MM.1S (cell line): ENCODE measurements around the gene UGCG.

ENCODE experiments used
- DNase-seq: peaks from one replicate; pipeline ENCODE4 v3.0.0-alpha.2; 2015
- H2AFZ ChIP-seq: fragments of 300-600 bp; sonication (generic); 2 replicates; pipeline ENCODE4 v1.6.0; 2016; ENCODE audit warnings: antibody characterized with exemption, low read length
- H3F3A ChIP-seq: fragments of 300-600 bp; sonication (generic); 2 replicates; pipeline ENCODE4 v1.6.1; 2016; ENCODE audit warnings: mild to moderate bottlenecking, antibody characterized with exemption, low read length, moderate library complexity, mixed read lengths; ENCODE audit not compliant: insufficient read depth
- H3K27ac ChIP-seq: fragments of 300-600 bp; sonication (generic); 2 replicates; pipeline ENCODE4 v1.5.1; 2016; ENCODE audit warnings: mild to moderate bottlenecking, low read length
- H3K27me3 ChIP-seq: fragments of 300-600 bp; sonication (generic); replicated peaks from 2 replicates; pipeline ENCODE4 v1.6.0; 2016; ENCODE audit warnings: low read length; ENCODE audit not compliant: insufficient read depth
- H3K36me3 ChIP-seq: fragments of 300-600 bp; sonication (generic); replicated peaks from 2 replicates; pipeline ENCODE4 v1.6.1; 2016; ENCODE audit warnings: mild to moderate bottlenecking, low read length, mixed read lengths; ENCODE audit not compliant: insufficient read depth
- H3K4me1 ChIP-seq: fragments of 300-600 bp; sonication (generic); 2 replicates; pipeline ENCODE4 v1.6.1; 2016; ENCODE audit warnings: low read length, mixed read lengths
- H3K4me2 ChIP-seq: fragments of 300-600 bp; sonication (generic); 2 replicates; pipeline ENCODE4 v1.6.0; 2016; ENCODE audit warnings: low read depth, low read length
- H3K4me3 ChIP-seq: fragments of 300-600 bp; sonication (generic); 2 replicates; pipeline ENCODE4 v1.5.1; 2016; ENCODE audit warnings: low read length, mixed read lengths
- H3K79me2 ChIP-seq: fragments of 300-600 bp; sonication (generic); 2 replicates; pipeline ENCODE4 v1.6.1; 2016; ENCODE audit warnings: mixed run types, low read length, mixed read lengths
- H3K9ac ChIP-seq: fragments of 300-600 bp; sonication (generic); 2 replicates; pipeline ENCODE4 v1.6.1; 2016; ENCODE audit warnings: low read length, mixed read lengths
- H3K9me2 ChIP-seq: fragments of 300-600 bp; sonication (generic); replicated peaks from 2 replicates; pipeline ENCODE4 v1.6.1; 2016; ENCODE audit warnings: mild to moderate bottlenecking, low read length, mixed read lengths; ENCODE audit not compliant: insufficient read depth
- H3K9me3 ChIP-seq: fragments of 300-600 bp; sonication (generic); replicated peaks from 2 replicates; pipeline ENCODE4 v1.6.1; 2016; ENCODE audit warnings: mild to moderate bottlenecking, low read length, mixed read lengths; ENCODE audit not compliant: insufficient read depth
- H4K20me1 ChIP-seq: fragments of 300-600 bp; sonication (generic); 2 replicates; pipeline ENCODE4 v1.6.1; 2016; ENCODE audit warnings: mild to moderate bottlenecking, low read length, moderate library complexity, mixed read lengths; ENCODE audit not compliant: insufficient read depth
- EZH2 ChIP-seq: fragments of 300-600 bp; sonication (generic); optimal IDR thresholded peaks from 2 replicates; pipeline ENCODE3; 2017; ENCODE audit warnings: low read depth, mild to moderate bottlenecking, antibody characterized with exemption, low read length, mixed read lengths
- EZH2phosphoT487 ChIP-seq: fragments of 300-600 bp; sonication (generic); IDR thresholded peaks from 2 replicates; pipeline ENCODE4 v1.6.1; 2018; ENCODE audit warnings: antibody characterized with exemption, low read length
- TF ChIP-seq, protein P1 (sequence below): fragments of 300-600 bp; sonication (generic); IDR thresholded peaks from 2 replicates; pipeline ENCODE4 v1.5.1; 2016; ENCODE audit warnings: antibody characterized with exemption, low read length, mixed read lengths

Gene UGCG

DNA sequence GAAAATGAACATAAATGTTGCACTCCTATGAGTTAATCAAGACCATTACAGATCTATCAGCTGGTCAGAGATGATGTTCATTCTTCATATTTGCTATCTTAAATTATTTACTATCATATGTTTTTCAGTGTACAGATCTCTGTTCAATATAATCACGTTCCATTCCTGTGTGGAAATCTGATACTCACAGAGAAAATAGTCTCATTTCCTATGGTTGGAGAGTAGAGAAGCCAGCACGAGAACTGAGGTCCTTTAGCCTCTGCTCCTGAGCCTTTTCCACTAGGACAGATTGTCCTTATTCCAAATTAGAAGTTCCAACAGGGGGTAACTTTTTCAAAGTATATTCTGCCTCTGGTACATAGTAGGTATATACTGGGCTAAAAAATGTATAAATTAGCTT lies 29.2 kb downstream of the UGCG start:
- TF ChIP-seq, protein P1, sequence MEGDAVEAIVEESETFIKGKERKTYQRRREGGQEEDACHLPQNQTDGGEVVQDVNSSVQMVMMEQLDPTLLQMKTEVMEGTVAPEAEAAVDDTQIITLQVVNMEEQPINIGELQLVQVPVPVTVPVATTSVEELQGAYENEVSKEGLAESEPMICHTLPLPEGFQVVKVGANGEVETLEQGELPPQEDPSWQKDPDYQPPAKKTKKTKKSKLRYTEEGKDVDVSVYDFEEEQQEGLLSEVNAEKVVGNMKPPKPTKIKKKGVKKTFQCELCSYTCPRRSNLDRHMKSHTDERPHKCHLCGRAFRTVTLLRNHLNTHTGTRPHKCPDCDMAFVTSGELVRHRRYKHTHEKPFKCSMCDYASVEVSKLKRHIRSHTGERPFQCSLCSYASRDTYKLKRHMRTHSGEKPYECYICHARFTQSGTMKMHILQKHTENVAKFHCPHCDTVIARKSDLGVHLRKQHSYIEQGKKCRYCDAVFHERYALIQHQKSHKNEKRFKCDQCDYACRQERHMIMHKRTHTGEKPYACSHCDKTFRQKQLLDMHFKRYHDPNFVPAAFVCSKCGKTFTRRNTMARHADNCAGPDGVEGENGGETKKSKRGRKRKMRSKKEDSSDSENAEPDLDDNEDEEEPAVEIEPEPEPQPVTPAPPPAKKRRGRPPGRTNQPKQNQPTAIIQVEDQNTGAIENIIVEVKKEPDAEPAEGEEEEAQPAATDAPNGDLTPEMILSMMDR: no peak
- TF ChIP-seq EZH2phosphoT487: no peak
- TF ChIP-seq EZH2: no peak
- Histone ChIP-seq H3F3A (peaks cover 7% of the 10 kb centered on the region), H3K9me2 (no peaks in the 10 kb centered on the region), H3K4me2 (peak overlapping the region; percentile 44; the same call in 1 of the 2 replicates), H3K9ac (no peak overlapping the region), H3K27ac (peak overlapping the region; percentile 35; the same call in 1 of the 2 replicates), H4K20me1 (no peaks in the 10 kb centered on the region), H3K9me3 (no peaks in the 10 kb centered on the region), H3K4me1 (peaks cover 26% of the 10 kb centered on the region), H3K27me3 (no peaks in the 10 kb centered on the region), H3K4me3 (no peak overlapping the region), H3K79me2 (peaks cover 26% of the 10 kb centered on the region), H3K36me3 (no peaks in the 10 kb centered on the region), H2AFZ (no peak overlapping the region)
- no peak for DNase-seq

DNA sequence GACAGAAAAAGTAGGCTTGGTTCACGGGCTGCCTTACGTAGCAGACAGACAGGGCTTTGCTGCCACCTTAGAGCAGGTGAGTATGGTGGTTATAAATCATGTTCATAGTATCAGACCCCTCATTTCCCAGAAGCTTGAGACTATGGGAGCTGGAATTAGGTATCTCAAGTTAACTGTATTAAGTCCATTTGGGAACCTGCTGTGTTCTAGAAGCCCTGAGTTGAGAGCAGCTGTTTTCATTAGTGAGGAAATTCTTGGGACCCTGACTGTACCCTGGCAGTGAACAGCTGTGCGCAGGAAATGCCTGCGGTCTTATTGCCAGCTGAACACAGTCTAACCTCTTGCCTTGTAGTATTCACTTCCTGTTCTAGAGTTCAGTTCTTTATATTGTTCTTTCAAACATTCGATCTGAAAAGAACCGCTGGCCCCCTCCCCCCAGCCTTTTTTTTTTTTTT lies 29.8 kb downstream of the UGCG start:
- Histone ChIP-seq H2AFZ (no peak overlapping the region), H3K9ac (no peak overlapping the region), H3K9me2 (no peaks in the 10 kb centered on the region), H3K79me2 (peaks cover 21% of the 10 kb centered on the region), H3K9me3 (no peaks in the 10 kb centered on the region), H4K20me1 (no peaks in the 10 kb centered on the region), H3K4me3 (no peak overlapping the region; the same call in 1 of the 2 replicates), H3K4me1 (peaks cover 26% of the 10 kb centered on the region), H3F3A (peaks cover 7% of the 10 kb centered on the region), H3K36me3 (no peaks in the 10 kb centered on the region), H3K27ac (peak overlapping the region; percentile 67; the same call in 1 of the 2 replicates), H3K27me3 (no peaks in the 10 kb centered on the region), H3K4me2 (peak overlapping the region; percentile 89)
- peak; percentile 95 for DNase-seq
- TF ChIP-seq, protein P1: no peak
- TF ChIP-seq EZH2: no peak
- TF ChIP-seq EZH2phosphoT487: no peak

- Histone ChIP-seq H3K27ac (no peak overlapping the region), H2AFZ (no peak overlapping the region), H3K9me2 (no peaks in the 10 kb centered on the region), H3K4me3 (no peak overlapping the region), H3K4me2 (no peak overlapping the region), H3K9ac (no peak overlapping the region), H3F3A (peaks cover 7% of the 10 kb centered on the region), H3K4me1 (peaks cover 26% of the 10 kb centered on the region), H3K36me3 (no peaks in the 10 kb centered on the region), H3K9me3 (no peaks in the 10 kb centered on the region), H4K20me1 (no peaks in the 10 kb centered on the region), H3K27me3 (no peaks in the 10 kb centered on the region), H3K79me2 (peaks cover 11% of the 10 kb centered on the region; the same call in 1 of the 2 replicates)
- no peak for DNase-seq
- no peak for TF ChIP-seq EZH2
- no peak for TF ChIP-seq EZH2phosphoT487
- TF ChIP-seq, protein P1: no peak
These were observed 31.7 kb downstream of the UGCG start for GRCh38 chr9:111928359-111928720.
